Activated T-cell treated with anti-CD3 and anti-CD28 coated beads, Interleukin-2, amount 50 U/mL, for 24 hours (primary cell): ENCODE data around the gene FXYD5.
A peak's percentile ranks its signal among the peaks of the same experiment; 100 is the strongest.
"Not testable (repeated sequence)": the region's sequence is repeated elsewhere in the genome, so short reads cannot be mapped to it uniquely, and the experiment has no call there.

Experiments used
- DNase-seq: peaks from one replicate; pipeline ENCODE4 v3.0.0-alpha.2; 2020
- H3K27ac Mint-ChIP-seq: 2 replicates; pipeline ENCODE4 v1.8.0; 2020; ENCODE audit warnings: mild to moderate bottlenecking, mixed read lengths
- H3K27me3 Mint-ChIP-seq: 2 replicates; pipeline ENCODE4 v1.8.0; 2020; ENCODE audit warnings: mixed read lengths
- H3K36me3 Mint-ChIP-seq: 2 replicates; pipeline ENCODE4 v1.8.0; 2020; ENCODE audit warnings: low read depth, mixed read lengths
- H3K4me1 Mint-ChIP-seq: 2 replicates; pipeline ENCODE4 v1.8.0; 2020; ENCODE audit warnings: low read depth, mixed read lengths
- H3K4me3 Mint-ChIP-seq: 2 replicates; pipeline ENCODE4 v1.8.0; 2020; ENCODE audit warnings: mild to moderate bottlenecking, moderate library complexity, mixed read lengths
- H3K9me3 Mint-ChIP-seq: 2 replicates; pipeline ENCODE4 v1.8.0; 2020; ENCODE audit warnings: mixed read lengths

Gene FXYD5

GRCh38 chr19:35194012-35194984 lies 39.8 kb downstream of the FXYD5 start:
- Mint-ChIP-seq H3K36me3 (no peaks in the 10 kb centered on the region), H3K4me3 (no peak overlapping the region), H3K9me3 (no peaks in the 10 kb centered on the region), H3K27me3 (no peaks in the 10 kb centered on the region), H3K27ac (no peak overlapping the region), H3K4me1 (peaks cover 16% of the 10 kb centered on the region)
- no peak for DNase-seq

GRCh38 chr19:35195830-35196229 lies 41.3 kb downstream of the FXYD5 start:
- Mint-ChIP-seq H3K4me3 (no peak overlapping the region), H3K27me3 (no peaks in the 10 kb centered on the region), H3K36me3 (no peaks in the 10 kb centered on the region), H3K27ac (no peak overlapping the region), H3K4me1 (peaks cover 22% of the 10 kb centered on the region), H3K9me3 (no peaks in the 10 kb centered on the region)
- no peak for DNase-seq

GRCh38 chr19:35196861-35197260 lies 42.3 kb downstream of the FXYD5 start:
- not testable (repeated sequence) for H3K27ac Mint-ChIP-seq, H3K36me3 Mint-ChIP-seq, DNase-seq, H3K4me3 Mint-ChIP-seq, H3K9me3 Mint-ChIP-seq, H3K27me3 Mint-ChIP-seq
- peaks cover 32% of the 10 kb centered on the region for H3K4me1 Mint-ChIP-seq

GRCh38 chr19:35199481-35199880 lies 44.9 kb downstream of the FXYD5 start:
- peaks cover 48% of the 10 kb centered on the region for H3K4me1 Mint-ChIP-seq
- no peaks in the 10 kb centered on the region for H3K36me3 Mint-ChIP-seq
- H3K4me3 Mint-ChIP-seq = no peak overlapping the region
- no peaks in the 10 kb centered on the region for H3K27me3 Mint-ChIP-seq
- no peak overlapping the region for H3K27ac Mint-ChIP-seq
- H3K9me3 Mint-ChIP-seq = no peaks in the 10 kb centered on the region
- DNase-seq = no peak

- peak overlapping the region; percentile 91 for H3K27ac Mint-ChIP-seq
- DNase-seq = no peak
- H3K4me3 Mint-ChIP-seq = peak overlapping the region; percentile 13
- no peaks in the 10 kb centered on the region for H3K36me3 Mint-ChIP-seq
- peaks cover 74% of the 10 kb centered on the region for H3K4me1 Mint-ChIP-seq
- H3K27me3 Mint-ChIP-seq = no peaks in the 10 kb centered on the region
- peaks cover 1% of the 10 kb centered on the region for H3K9me3 Mint-ChIP-seq
Observed at GRCh38 chr19:35202722-35203688, 48.5 kb downstream of the FXYD5 start.

GRCh38 chr19:35204799-35205732 lies 50.5 kb downstream of the FXYD5 start:
- Mint-ChIP-seq H3K4me1 (peaks cover 82% of the 10 kb centered on the region), H3K27me3 (no peaks in the 10 kb centered on the region), H3K4me3 (peak overlapping the region; percentile 8), H3K9me3 (peaks cover 3% of the 10 kb centered on the region), H3K27ac (peak overlapping the region; percentile 91), H3K36me3 (no peaks in the 10 kb centered on the region)
- no peak for DNase-seq

GRCh38 chr19:35205733-35206323 lies 51.3 kb downstream of the FXYD5 start:
- Mint-ChIP-seq H3K9me3 (peaks cover 3% of the 10 kb centered on the region), H3K27ac (peak overlapping the region; percentile 91), H3K27me3 (no peaks in the 10 kb centered on the region), H3K4me1 (peaks cover 85% of the 10 kb centered on the region), H3K36me3 (no peaks in the 10 kb centered on the region), H3K4me3 (no peak overlapping the region)
- DNase-seq = no peak

- Mint-ChIP-seq H3K4me3 (peak overlapping the region; percentile 49), H3K27me3 (no peaks in the 10 kb centered on the region), H3K4me1 (peaks cover 82% of the 10 kb centered on the region), H3K27ac (peak overlapping the region; percentile 91), H3K36me3 (no peaks in the 10 kb centered on the region), H3K9me3 (peaks cover 3% of the 10 kb centered on the region)
- no peak for DNase-seq
Observed at GRCh38 chr19:35206379-35206778, 51.8 kb downstream of the FXYD5 start.

GRCh38 chr19:35206855-35207254 lies 52.3 kb downstream of the FXYD5 start:
- H3K4me3 Mint-ChIP-seq = peak overlapping the region; percentile 49

GRCh38 chr19:35207391-35207871 lies 52.9 kb downstream of the FXYD5 start:
- no peak for DNase-seq
- Mint-ChIP-seq H3K27ac (peak overlapping the region; percentile 91), H3K27me3 (no peaks in the 10 kb centered on the region), H3K4me3 (peak overlapping the region; percentile 37), H3K4me1 (peaks cover 85% of the 10 kb centered on the region), H3K9me3 (peaks cover 3% of the 10 kb centered on the region), H3K36me3 (no peaks in the 10 kb centered on the region)

More at GRCh38 chr19:35206855-35207254, 52.3 kb downstream of the FXYD5 start:
- peaks cover 82% of the 10 kb centered on the region for H3K4me1 Mint-ChIP-seq
- peaks cover 3% of the 10 kb centered on the region for H3K9me3 Mint-ChIP-seq
- peak overlapping the region; percentile 91 for H3K27ac Mint-ChIP-seq
- peak; percentile 25 for DNase-seq
- H3K36me3 Mint-ChIP-seq = no peaks in the 10 kb centered on the region
- no peaks in the 10 kb centered on the region for H3K27me3 Mint-ChIP-seq

- H3K36me3 Mint-ChIP-seq = no peaks in the 10 kb centered on the region
- H3K9me3 Mint-ChIP-seq = peaks cover 3% of the 10 kb centered on the region
- H3K4me1 Mint-ChIP-seq = peaks cover 85% of the 10 kb centered on the region
- no peaks in the 10 kb centered on the region for H3K27me3 Mint-ChIP-seq
- no peak overlapping the region for H3K4me3 Mint-ChIP-seq
- peak overlapping the region; percentile 91 for H3K27ac Mint-ChIP-seq
- DNase-seq = peak; percentile 24
Observed at GRCh38 chr19:35208121-35208520, 53.6 kb downstream of the FXYD5 start.

GRCh38 chr19:35209646-35210045 lies 55.1 kb downstream of the FXYD5 start:
- Mint-ChIP-seq H3K36me3 (no peaks in the 10 kb centered on the region), H3K27me3 (no peaks in the 10 kb centered on the region), H3K4me3 (no peak overlapping the region), H3K9me3 (peaks cover 3% of the 10 kb centered on the region), H3K27ac (peak overlapping the region; percentile 39), H3K4me1 (peaks cover 85% of the 10 kb centered on the region)
- peak; percentile 5 for DNase-seq

GRCh38 chr19:35211545-35212230 lies 57.2 kb downstream of the FXYD5 start:
- Mint-ChIP-seq H3K27me3 (no peaks in the 10 kb centered on the region), H3K4me1 (peaks cover 85% of the 10 kb centered on the region), H3K36me3 (no peaks in the 10 kb centered on the region), H3K9me3 (peaks cover 7% of the 10 kb centered on the region), H3K27ac (peak overlapping the region; percentile 96), H3K4me3 (peak overlapping the region; percentile 35)
- peak; percentile 64 for DNase-seq
